GM13976 (cell line): ENCODE measurements around the gene ENO2.
A peak's percentile ranks its signal among the peaks of the same experiment; 100 is the strongest.

Source experiments
- DNase-seq: peaks from one replicate; pipeline ENCODE4 v3.0.0; 2012; ENCODE audit warnings: low spot score
- in situ Hi-C: fragments of 300-500 bp; cut with MboI; formaldehyde crosslinking; loops from one replicate; pipeline ENCODE4 v1.12.0; 2022; ENCODE audit warnings: low sequenced_read_pairs, mixed read lengths, inconsistent platforms; ENCODE audit not compliant: unreplicated experiment
- TF ChIP-seq, protein P1 (sequence below): IDR thresholded peaks from 2 replicates; pipeline ENCODE4 v1.5.1; 2012; ENCODE audit warnings: borderline replicate concordance, mild to moderate bottlenecking; ENCODE audit not compliant: insufficient read depth; ENCODE audit errors: extremely low read depth, missing control alignments, control extremely low read depth

Gene ENO2

DNA sequence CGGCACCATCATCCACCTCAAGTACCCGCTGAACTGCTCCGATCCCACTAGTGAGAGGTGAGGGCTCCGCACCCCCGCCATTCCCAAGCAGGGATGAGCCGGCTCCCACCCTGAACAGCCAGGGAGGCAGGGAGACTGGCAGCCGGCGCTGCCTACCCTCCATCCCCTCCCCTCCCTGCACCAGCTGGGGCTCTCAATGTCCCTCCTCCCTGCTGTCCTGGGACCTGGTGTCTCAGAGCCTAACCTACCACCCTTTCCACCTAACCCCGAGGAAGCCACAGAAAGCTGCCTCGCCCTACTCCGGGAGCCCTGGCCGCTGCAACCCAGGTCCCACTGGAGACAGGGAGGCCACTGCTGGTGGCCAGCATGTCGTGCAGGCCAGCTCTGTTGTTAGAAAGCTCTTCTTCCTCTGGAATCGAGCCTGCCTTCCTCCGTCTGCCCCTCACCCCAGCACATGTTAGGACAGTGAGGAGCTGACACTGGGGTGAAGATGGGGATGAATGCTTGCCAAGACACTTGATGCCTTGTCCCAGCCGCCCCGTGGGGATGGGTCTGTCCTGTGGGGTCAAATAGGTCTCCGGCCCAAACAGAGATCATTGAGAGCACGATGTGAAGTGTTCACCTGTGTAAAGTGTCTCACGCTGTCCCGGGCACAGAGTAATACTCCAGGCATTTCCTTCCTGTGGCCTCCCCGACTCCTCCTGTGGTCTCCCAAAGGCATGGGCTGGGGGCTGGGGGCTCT lies 37.9 kb downstream of the ENO2 start:
- TF ChIP-seq, protein P1, sequence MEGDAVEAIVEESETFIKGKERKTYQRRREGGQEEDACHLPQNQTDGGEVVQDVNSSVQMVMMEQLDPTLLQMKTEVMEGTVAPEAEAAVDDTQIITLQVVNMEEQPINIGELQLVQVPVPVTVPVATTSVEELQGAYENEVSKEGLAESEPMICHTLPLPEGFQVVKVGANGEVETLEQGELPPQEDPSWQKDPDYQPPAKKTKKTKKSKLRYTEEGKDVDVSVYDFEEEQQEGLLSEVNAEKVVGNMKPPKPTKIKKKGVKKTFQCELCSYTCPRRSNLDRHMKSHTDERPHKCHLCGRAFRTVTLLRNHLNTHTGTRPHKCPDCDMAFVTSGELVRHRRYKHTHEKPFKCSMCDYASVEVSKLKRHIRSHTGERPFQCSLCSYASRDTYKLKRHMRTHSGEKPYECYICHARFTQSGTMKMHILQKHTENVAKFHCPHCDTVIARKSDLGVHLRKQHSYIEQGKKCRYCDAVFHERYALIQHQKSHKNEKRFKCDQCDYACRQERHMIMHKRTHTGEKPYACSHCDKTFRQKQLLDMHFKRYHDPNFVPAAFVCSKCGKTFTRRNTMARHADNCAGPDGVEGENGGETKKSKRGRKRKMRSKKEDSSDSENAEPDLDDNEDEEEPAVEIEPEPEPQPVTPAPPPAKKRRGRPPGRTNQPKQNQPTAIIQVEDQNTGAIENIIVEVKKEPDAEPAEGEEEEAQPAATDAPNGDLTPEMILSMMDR, result no peak
- in situ Hi-C loops, result no loop called here
- no peak for DNase-seq

DNA sequence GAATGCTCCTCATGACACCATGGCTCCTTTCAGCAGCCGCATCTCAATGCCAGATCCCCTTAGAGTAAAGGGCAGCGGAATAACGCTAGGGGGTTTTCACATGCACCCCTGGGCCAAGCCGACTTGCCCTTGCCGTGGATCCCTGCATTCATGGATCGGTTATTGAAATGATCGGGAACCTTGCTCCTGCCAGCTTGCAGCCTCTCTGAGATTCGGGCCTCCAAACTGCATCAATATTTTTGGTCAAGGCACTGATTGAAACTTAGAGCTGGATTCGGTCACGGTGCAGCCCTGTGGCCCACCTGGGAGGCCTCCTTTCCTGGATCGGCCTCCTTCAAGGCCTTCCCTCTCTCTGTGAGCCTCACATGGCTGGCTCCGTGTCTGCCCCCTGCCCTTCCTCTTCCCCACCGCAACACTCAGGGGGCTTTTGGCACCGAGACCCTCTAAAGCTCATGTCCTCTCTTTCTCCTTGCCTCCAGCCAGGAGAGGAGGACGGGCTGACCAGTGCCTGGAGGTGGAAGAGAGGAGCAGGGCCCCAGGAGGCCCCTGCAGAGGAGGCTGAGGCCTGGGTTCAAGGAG lies 38.6 kb downstream of the ENO2 start:
- TF ChIP-seq, protein P1, result no peak
- no peak for DNase-seq
- in situ Hi-C loops, result no loop called here

DNA sequence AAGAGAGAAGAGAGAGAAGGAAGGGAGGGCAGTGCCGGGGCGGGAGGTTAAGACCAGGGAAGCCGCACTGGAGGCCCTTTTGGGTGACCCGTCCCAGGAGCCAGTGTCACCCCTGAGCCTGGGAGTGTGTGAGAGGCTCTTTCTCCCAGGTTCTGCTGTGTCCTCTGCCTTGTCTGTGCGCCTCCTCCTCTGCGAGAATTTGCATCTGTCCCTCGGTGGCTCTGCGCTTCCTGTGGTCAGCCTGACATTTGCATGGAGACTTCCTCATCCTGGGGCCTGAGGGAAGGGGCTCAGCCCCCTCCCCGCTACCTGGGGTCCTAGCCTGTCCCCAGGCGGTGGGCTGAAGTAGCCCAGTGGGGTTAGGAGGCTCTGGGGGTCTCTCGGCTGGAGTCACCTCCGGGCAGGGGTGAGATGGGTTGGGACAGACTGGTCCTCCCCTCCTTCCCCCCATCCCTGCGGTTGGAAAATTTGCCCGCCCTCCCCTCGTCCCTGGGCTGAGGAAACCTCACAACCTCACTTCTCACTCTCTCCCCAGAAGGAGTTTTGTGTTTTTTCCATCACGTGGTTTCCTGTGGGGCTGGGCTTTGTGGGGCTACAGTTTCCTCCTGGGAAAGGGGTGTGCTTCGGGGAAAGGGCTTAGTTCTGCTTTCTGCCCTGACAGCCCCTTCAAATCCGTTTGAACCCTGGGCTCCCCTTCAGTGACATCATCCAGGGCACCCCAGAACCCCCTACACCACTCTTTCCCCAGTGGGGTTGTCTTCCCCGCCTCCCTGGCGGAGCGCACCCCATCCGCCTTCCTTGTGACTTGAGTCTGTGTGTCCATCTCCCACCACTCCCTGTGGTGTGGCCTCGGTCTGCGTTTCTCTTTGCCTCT lies 39.3 kb downstream of the ENO2 start:
- peak; percentile 84 for DNase-seq
- TF ChIP-seq, protein P1, result no peak
- in situ Hi-C loops, result no loop called here

DNA sequence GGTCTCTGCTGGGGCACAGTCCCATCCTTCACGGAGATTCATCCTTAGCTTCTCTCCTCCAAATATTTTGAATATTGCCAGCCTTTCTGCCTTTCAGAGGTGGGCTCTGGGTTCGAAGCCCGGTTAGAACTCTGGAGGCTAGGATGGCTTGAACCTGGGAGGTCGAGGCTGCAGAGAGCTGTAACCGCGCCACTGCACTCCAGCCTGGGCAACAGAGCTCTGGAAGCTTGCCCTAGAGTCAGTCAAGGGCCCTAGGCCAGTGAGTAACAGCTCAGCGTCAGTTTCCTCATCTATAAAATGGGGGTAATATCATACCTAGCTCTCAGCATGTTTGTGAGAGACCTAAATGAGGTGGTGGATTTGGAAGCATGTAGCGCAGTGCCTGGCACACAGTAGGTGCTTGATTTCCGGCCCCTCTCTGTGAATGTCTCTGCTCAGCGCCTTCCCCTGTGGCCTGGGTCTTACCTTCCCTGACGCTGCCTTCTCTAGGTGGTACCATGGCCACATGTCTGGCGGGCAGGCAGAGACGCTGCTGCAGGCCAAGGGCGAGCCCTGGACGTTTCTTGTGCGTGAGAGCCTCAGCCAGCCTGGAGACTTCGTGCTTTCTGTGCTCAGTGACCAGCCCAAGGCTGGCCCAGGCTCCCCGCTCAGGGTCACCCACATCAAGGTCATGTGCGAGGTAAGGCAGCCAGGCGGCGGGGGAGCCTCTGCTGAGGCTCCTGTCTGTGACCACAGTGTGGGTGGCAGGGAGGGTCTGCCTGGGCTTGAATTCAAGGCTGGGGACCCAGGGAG lies 40.1 kb downstream of the ENO2 start:
- in situ Hi-C loops, result no loop called here

DNA sequence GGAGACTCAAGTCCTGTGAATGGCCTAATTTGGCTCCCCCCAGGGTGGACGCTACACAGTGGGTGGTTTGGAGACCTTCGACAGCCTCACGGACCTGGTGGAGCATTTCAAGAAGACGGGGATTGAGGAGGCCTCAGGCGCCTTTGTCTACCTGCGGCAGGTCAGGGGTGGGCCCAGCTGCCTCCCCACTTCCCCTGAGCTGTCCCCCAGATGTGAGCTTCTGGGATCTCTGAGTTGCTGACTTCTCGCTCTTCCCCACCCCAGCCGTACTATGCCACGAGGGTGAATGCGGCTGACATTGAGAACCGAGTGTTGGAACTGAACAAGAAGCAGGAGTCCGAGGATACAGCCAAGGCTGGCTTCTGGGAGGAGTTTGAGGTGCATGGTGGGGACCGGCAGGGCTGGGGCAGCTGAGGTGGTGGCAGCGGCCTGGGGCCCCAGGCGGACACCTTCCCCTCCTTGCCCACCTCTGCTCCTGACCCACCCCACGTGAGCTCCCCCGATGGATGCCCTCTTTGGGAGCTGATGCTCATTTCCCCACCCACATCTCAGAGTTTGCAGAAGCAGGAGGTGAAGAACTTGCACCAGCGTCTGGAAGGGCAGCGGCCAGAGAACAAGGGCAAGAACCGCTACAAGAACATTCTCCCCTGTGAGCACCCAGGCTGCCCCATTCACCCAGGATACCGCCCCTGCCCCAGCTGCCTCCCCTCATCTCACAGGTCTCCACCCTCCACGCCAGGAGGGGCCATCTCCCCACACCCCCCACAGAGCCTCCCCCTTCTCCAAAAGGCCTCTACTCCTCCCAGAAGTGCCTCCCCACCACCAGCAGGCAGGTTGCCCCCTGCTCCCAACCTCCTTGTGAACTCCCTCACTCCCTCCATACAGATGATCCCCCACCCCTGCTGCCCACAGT lies 41.0 kb downstream of the ENO2 start:
- in situ Hi-C loops, result no loop called here
- TF ChIP-seq, protein P1, result no peak
- no peak for DNase-seq

More for the DNA sequence above, 40.1 kb downstream of the ENO2 start:
- no peak for DNase-seq
- TF ChIP-seq, protein P1, result no peak
